ENCODE data around the gene IL36B.

GRCh38 chr2:113057117-113057516 lies 4.5 kb upstream of the IL36B start:
- TF ChIP-seq POLR2AphosphoS5 (IDR thresholded peaks at IDR 0.05) (no peak), CTCF (IDR thresholded peaks at IDR 0.05 in 8 of 11, conservative IDR thresholded peaks at IDR 0.05 in 3 of 11) (no peak), POLR2A (IDR thresholded peaks at IDR 0.05) (no peak)

All from spleen (tissue), 7 donors.